ENCODE results near the gene MBOAT1. TPM values are rescaled to one million over a fixed set of nuclear protein-coding genes. Genes with fewer than 3 reads are reported as not detected.

The MBOAT1 gene
- total RNA-seq, 2 experiments from 2014 or later: not detected

DNA sequence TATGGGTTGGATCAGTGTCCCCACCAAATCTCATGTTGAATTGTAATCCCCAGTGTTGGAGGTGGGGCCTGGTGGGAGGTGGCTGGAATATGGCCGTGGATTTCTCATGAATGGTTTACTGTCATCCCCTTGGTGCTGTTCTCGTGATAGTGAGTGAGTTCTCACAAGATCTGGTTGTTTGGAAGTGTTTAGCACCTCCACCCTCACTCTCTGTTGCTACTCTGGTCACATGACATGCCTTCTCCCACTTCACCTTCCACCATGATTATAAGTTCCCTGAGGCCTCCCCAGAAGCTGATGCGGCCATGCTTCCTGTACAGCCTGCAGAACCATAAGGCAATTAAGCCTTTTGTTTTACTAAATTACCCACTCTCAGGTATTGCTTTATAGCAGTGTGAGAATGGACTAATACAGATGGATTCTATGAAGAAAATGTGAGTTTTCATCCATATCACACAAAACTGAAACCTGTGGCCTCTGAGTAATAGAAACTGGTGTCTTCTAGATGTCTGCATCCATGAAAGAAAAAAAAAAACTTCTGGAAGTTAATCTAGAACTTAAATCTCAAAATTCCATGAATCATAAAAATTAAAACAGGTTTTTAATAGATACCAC lies 39.3 kb downstream of the MBOAT1 start:
- intact Hi-C loops (cut with micrococcal nuclease; ENCODE audit: unreplicated experiment): no loop called here
- no peaks in the 10 kb centered on the region for H3K9me2 ChIP-seq (ENCODE audit: insufficient read depth, low read length)
- H4K20me1 ChIP-seq (ENCODE audit: insufficient read depth, low read length): no peaks in the 10 kb centered on the region
- H3K27ac ChIP-seq (ENCODE audit: low read depth, low read length, poor library complexity, severe bottlenecking): no peak overlapping the region
- no peak overlapping the region for H3K4me2 ChIP-seq (ENCODE audit: low read length)
- H2AFZ ChIP-seq (ENCODE audit: low read length): no peak overlapping the region
- no peaks in the 10 kb centered on the region for H3K4me1 ChIP-seq (ENCODE audit: insufficient read depth, low read length, poor library complexity, severe bottlenecking)
- ChIA-PET CTCF (ENCODE audit: unreplicated experiment) (no interaction called here), POLR2A (interaction anchor here (0.6 kb wide), 1 partner anchor 102 kb away, joined by 3 read pairs; no protein-coding TSS in a partner anchor)
- no peak overlapping the region for H3K4me3 ChIP-seq (ENCODE audit: low read depth, low read length, poor library complexity, severe bottlenecking)
- no TSS peak for BruUV-seq (replicated peaks)
- no peaks in the 10 kb centered on the region for H3K36me3 ChIP-seq (ENCODE audit: insufficient read depth, low read length)
- DNase-seq (ENCODE audit: low spot score): no peak
- H3K9me3 ChIP-seq (ENCODE audit: low read length): no peaks in the 10 kb centered on the region
- H3K79me2 ChIP-seq (ENCODE audit: insufficient read depth, low read depth, low read length): no peaks in the 10 kb centered on the region
- TF ChIP-seq EZH2phosphoT487 (IDR thresholded peaks at IDR 0.05; ENCODE audit: borderline replicate concordance, low read depth, low read length): no peak
- TF ChIP-seq, protein P1, sequence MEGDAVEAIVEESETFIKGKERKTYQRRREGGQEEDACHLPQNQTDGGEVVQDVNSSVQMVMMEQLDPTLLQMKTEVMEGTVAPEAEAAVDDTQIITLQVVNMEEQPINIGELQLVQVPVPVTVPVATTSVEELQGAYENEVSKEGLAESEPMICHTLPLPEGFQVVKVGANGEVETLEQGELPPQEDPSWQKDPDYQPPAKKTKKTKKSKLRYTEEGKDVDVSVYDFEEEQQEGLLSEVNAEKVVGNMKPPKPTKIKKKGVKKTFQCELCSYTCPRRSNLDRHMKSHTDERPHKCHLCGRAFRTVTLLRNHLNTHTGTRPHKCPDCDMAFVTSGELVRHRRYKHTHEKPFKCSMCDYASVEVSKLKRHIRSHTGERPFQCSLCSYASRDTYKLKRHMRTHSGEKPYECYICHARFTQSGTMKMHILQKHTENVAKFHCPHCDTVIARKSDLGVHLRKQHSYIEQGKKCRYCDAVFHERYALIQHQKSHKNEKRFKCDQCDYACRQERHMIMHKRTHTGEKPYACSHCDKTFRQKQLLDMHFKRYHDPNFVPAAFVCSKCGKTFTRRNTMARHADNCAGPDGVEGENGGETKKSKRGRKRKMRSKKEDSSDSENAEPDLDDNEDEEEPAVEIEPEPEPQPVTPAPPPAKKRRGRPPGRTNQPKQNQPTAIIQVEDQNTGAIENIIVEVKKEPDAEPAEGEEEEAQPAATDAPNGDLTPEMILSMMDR (conservative IDR thresholded peaks at IDR 0.05; ENCODE audit: low read length): no peak

DNA sequence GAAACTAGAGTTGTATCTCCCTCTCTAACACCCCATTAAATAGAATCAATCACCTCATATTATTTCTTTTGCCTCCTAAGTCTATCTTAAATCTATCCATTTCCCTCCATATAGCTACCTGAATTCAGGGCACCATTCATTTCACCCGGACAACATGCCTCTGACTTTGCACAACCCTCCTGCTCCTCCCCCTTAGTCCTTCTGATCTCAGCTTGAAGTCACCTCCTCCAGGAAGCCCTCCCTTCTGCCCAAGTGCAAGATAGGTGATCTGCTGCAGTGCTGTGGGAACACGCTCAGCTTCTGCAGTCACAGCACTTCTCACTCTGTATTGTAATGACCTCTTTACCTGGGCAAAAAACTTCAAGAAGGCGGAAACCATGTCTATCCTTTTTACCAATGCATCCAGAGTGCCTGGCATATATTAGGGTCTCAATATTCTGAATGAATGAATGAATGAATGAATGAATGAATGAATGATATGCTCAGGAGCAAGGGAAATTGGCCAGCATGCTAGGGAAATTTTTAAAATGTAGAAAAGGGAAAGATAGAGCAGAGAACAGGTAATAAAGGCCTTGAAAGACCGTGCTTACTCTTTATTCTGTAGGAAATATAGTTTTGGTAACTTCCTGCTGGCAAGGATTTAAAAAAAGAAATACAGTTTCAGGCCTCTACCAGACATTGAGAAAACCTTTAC lies 41.7 kb downstream of the MBOAT1 start:
- no peaks in the 10 kb centered on the region for H3K9me2 ChIP-seq (ENCODE audit: insufficient read depth, low read length)
- H4K20me1 ChIP-seq (ENCODE audit: insufficient read depth, low read length): no peaks in the 10 kb centered on the region
- H3K4me3 ChIP-seq (ENCODE audit: low read depth, low read length, poor library complexity, severe bottlenecking): no peak overlapping the region
- intact Hi-C loops (cut with micrococcal nuclease; ENCODE audit: unreplicated experiment): no loop called here
- no peaks in the 10 kb centered on the region for H3K4me1 ChIP-seq (ENCODE audit: insufficient read depth, low read length, poor library complexity, severe bottlenecking)
- CTCF ChIA-PET (ENCODE audit: unreplicated experiment): no interaction called here
- no peaks in the 10 kb centered on the region for H3K9me3 ChIP-seq (ENCODE audit: low read length)
- no peak for DNase-seq (ENCODE audit: low spot score)
- TF ChIP-seq, protein P1 (conservative IDR thresholded peaks at IDR 0.05; ENCODE audit: low read length): no peak
- no peak for TF ChIP-seq EZH2phosphoT487 (IDR thresholded peaks at IDR 0.05; ENCODE audit: borderline replicate concordance, low read depth, low read length)
- BruUV-seq (replicated peaks): no TSS peak
- no peak overlapping the region for H2AFZ ChIP-seq (ENCODE audit: low read length)
- no peak overlapping the region for H3K27ac ChIP-seq (ENCODE audit: low read depth, low read length, poor library complexity, severe bottlenecking)
- no peak overlapping the region for H3K4me2 ChIP-seq (ENCODE audit: low read length)
- no peaks in the 10 kb centered on the region for H3K36me3 ChIP-seq (ENCODE audit: insufficient read depth, low read length)
- POLR2A ChIA-PET: interaction anchor here (0.7 kb wide), 1 partner anchor 344 kb away, joined by 3 read pairs; no protein-coding TSS in a partner anchor
- no peaks in the 10 kb centered on the region for H3K79me2 ChIP-seq (ENCODE audit: insufficient read depth, low read depth, low read length)

DNA sequence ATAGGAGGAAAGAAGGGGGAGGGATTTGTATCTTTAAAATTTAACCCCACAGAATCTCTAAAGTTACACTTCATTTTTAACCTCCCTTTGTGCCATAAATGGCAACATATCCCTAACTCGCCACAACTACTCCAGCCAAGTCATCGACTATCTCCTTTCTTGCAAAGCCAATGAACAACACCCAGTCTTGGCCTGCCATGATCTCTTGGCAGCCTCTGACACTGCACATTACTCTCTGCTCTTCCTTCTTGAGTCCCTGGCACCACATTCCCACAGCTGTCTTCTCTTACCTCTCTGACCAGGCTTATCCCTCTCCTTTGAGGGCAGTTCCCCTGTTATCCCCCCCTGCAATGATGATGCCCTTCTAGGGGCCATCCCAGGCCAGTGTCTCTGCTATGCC lies 42.5 kb downstream of the MBOAT1 start:
- no peak overlapping the region for H3K4me2 ChIP-seq (ENCODE audit: low read length)

More for the DNA sequence above, 42.5 kb downstream of the MBOAT1 start:
- Histone ChIP-seq H3K4me3 (ENCODE audit: low read depth, low read length, poor library complexity, severe bottlenecking) (no peak overlapping the region), H2AFZ (ENCODE audit: low read length) (no peak overlapping the region), H4K20me1 (ENCODE audit: insufficient read depth, low read length) (no peaks in the 10 kb centered on the region), H3K27ac (ENCODE audit: low read depth, low read length, poor library complexity, severe bottlenecking) (no peak overlapping the region), H3K79me2 (ENCODE audit: insufficient read depth, low read depth, low read length) (no peaks in the 10 kb centered on the region), H3K4me1 (ENCODE audit: insufficient read depth, low read length, poor library complexity, severe bottlenecking) (no peaks in the 10 kb centered on the region), H3K9me3 (ENCODE audit: low read length) (no peaks in the 10 kb centered on the region), H3K36me3 (ENCODE audit: insufficient read depth, low read length) (no peaks in the 10 kb centered on the region), H3K9me2 (ENCODE audit: insufficient read depth, low read length) (no peaks in the 10 kb centered on the region)
- no peak for DNase-seq (ENCODE audit: low spot score)
- ChIA-PET POLR2A (interaction anchor here (0.7 kb wide), 1 partner anchor 28 kb away, joined by 3 read pairs; no protein-coding TSS in a partner anchor), CTCF (ENCODE audit: unreplicated experiment) (no interaction called here)
- intact Hi-C loops (cut with micrococcal nuclease; ENCODE audit: unreplicated experiment): no loop called here
- no TSS peak for BruUV-seq (replicated peaks)
- TF ChIP-seq EZH2phosphoT487 (IDR thresholded peaks at IDR 0.05; ENCODE audit: borderline replicate concordance, low read depth, low read length): no peak
- TF ChIP-seq, protein P1 (conservative IDR thresholded peaks at IDR 0.05; ENCODE audit: low read length): no peak
